Endodermal cell (in vitro differentiated cells): ENCODE measurements around the gene CENPE. TPM values are rescaled to one million over a fixed set of nuclear protein-coding genes. Genes with fewer than 3 reads are reported as not detected.

Experiments used
- DNase-seq: peaks from one replicate; pipeline ENCODE4 v3.0.0-alpha.2; 2017
- H3K27ac ChIP-seq: 2 replicates; pipeline ENCODE4 v1.5.1; 2013; ENCODE audit warnings: mild to moderate bottlenecking, low read depth, low read length, moderate library complexity
- H3K27me3 ChIP-seq: 2 replicates; pipeline ENCODE4 v1.6.1; 2013; ENCODE audit warnings: mild to moderate bottlenecking, low read length, moderate library complexity; ENCODE audit not compliant: insufficient read depth, control insufficient read depth, poor library complexity, severe bottlenecking
- H3K36me3 ChIP-seq: 2 replicates; pipeline ENCODE4 v1.7.0; 2013; ENCODE audit warnings: mild to moderate bottlenecking, low read length, moderate library complexity; ENCODE audit not compliant: control insufficient read depth, insufficient read depth
- H3K4me1 ChIP-seq: one replicate; pipeline ENCODE4 v1.7.0; 2013; ENCODE audit warnings: low read length; ENCODE audit not compliant: control insufficient read depth, insufficient read depth
- H3K4me3 ChIP-seq: 2 replicates; pipeline ENCODE4 v1.5.1; 2013; ENCODE audit warnings: mild to moderate bottlenecking, low read length, moderate library complexity
- H3K9ac ChIP-seq: 2 replicates; pipeline ENCODE4 v1.6.1; 2013; ENCODE audit warnings: mild to moderate bottlenecking, low read length, moderate library complexity; ENCODE audit not compliant: poor library complexity, severe bottlenecking; ENCODE audit errors: extremely low read depth
- H3K9me3 ChIP-seq: 2 replicates; pipeline ENCODE4 v1.6.1; 2013; ENCODE audit warnings: mild to moderate bottlenecking, low read length, moderate library complexity; ENCODE audit not compliant: control insufficient read depth
- H3K27ac Mint-ChIP-seq: 2 replicates; pipeline ENCODE4 v1.8.0; 2020; ENCODE audit warnings: mixed read lengths
- H3K27me3 Mint-ChIP-seq: 2 replicates; pipeline ENCODE4 v1.8.0; 2021; ENCODE audit warnings: mild to moderate bottlenecking, mixed read lengths; ENCODE audit not compliant: insufficient read depth
- H3K36me3 Mint-ChIP-seq: 2 replicates; pipeline ENCODE4 v1.8.0; 2020; ENCODE audit warnings: low read depth, mixed read lengths
- H3K4me1 Mint-ChIP-seq: 2 replicates; pipeline ENCODE4 v1.8.0; 2020; ENCODE audit warnings: mixed read lengths
- H3K4me3 Mint-ChIP-seq: 2 replicates; pipeline ENCODE4 v1.8.0; 2020; ENCODE audit warnings: mild to moderate bottlenecking, moderate library complexity, mixed read lengths
- H3K9me3 Mint-ChIP-seq: 2 replicates; pipeline ENCODE4 v1.8.0; 2020; ENCODE audit warnings: mild to moderate bottlenecking, mixed read lengths
- WGBS, 2 experiments: methylation state at CpG; one replicate each; pipeline versions ENCODE4 v1.1.5 to v1.1.7; 2013; ENCODE audit warnings: missing lambda C conversion rate in 2 of 2, mixed read lengths in 1 of 2; ENCODE audit not compliant: insufficient coverage in 1 of 2, insufficient read length in 1 of 2; 5-methylcytosine and 5-hydroxymethylcytosine counted together
- total RNA-seq, 2 donors: library from RNA; stranded (reverse); fragmentation: NEBNext Ultra II Directional in 1 of 2; extraction: Animal tissue kit (Norgen Biotek cat#: 25700) in 1 of 2; gene quantifications; 2 replicates in 1 of 2; 3 replicates in 1 of 2; pipeline ENCODE4 v1.2.1, GENCODE V29; 2021
- TF ChIP-seq, protein P1 (sequence below): fragments of 200-600 bp; sonication (generic); conservative IDR thresholded peaks from 2 replicates; pipeline ENCODE4 v1.5.0; 2021; ENCODE audit warnings: antibody characterized with exemption, mild to moderate bottlenecking

CENPE gene
- total RNA-seq, 2 donors from 2014 or later, result 32.4 to 39.6 TPM

DNA sequence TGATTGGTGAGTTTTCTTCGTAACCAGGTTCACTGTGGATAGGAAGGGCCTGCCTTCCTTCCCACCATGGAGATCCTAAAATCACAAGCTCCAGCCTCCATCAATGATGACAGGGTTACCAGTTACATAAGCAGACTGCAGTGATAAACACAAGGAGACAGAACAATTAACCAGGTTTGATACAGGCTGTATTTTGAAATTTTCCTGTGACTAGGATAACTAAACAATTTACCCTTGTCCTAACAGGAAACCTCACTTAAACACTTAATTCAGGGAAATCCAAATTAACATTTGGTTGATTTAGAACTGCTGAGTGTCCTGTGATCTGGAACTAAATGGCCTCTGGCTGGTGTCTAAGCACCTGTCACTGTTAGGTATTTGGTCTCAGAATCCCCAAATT is 118.5 kb downstream of the CENPE start:
- H3K36me3 Mint-ChIP-seq, result peaks cover 14% of the 10 kb centered on the region
- peaks cover 10% of the 10 kb centered on the region for H3K27me3 ChIP-seq
- no peak overlapping the region for H3K27ac ChIP-seq
- no peaks in the 10 kb centered on the region for H3K4me1 Mint-ChIP-seq
- H3K4me1 ChIP-seq, result no peaks in the 10 kb centered on the region
- H3K27me3 Mint-ChIP-seq, result peaks cover 14% of the 10 kb centered on the region
- TF ChIP-seq, protein P1, sequence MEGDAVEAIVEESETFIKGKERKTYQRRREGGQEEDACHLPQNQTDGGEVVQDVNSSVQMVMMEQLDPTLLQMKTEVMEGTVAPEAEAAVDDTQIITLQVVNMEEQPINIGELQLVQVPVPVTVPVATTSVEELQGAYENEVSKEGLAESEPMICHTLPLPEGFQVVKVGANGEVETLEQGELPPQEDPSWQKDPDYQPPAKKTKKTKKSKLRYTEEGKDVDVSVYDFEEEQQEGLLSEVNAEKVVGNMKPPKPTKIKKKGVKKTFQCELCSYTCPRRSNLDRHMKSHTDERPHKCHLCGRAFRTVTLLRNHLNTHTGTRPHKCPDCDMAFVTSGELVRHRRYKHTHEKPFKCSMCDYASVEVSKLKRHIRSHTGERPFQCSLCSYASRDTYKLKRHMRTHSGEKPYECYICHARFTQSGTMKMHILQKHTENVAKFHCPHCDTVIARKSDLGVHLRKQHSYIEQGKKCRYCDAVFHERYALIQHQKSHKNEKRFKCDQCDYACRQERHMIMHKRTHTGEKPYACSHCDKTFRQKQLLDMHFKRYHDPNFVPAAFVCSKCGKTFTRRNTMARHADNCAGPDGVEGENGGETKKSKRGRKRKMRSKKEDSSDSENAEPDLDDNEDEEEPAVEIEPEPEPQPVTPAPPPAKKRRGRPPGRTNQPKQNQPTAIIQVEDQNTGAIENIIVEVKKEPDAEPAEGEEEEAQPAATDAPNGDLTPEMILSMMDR, result no peak
- no peak overlapping the region for H3K4me3 Mint-ChIP-seq
- no peaks in the 10 kb centered on the region for H3K9me3 ChIP-seq
- H3K27ac Mint-ChIP-seq, result no peak overlapping the region
- 100% methylated on average over 1 of the region's 1 CpG; no CpG with 5 or more reads in 1 of the 2 experiments for WGBS, 2 experiments
- H3K4me3 ChIP-seq, result no peak overlapping the region
- H3K36me3 ChIP-seq, result peaks cover 5% of the 10 kb centered on the region
- no peak overlapping the region for H3K9ac ChIP-seq
- no peaks in the 10 kb centered on the region for H3K9me3 Mint-ChIP-seq
- DNase-seq, result no peak

DNA sequence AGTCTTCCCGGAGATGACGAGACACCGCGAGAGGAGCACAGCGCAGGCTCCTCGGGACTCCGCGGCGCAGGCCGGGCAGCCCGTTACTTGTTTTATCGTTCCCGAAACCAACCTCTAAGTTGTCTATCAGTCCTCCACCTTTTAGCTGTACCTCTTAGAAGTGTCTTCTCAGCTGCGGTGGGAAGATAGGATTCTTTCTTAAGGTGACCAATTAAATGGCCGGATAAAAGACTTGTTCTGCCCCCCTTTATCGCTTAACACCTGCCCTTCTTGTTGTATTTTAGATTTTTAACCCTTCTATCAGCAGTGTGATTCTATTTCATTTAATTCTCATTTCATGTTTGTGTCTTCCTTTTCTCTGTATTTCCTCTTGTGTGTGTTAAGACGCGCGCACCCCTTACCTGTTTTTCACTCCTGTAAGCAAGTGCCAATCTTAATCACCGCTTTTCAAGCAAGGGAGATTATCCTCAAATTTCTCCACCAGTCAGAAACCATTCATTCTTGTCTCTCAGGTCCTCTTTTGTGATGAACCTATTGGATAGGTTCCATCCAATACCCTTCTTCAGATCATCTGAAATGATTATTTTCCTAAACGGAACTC is 121.3 kb downstream of the CENPE start, which contains the start of gene SLC9B2:
Gene SLC9B2, minus strand, starts transcription at position 15 of the 601 bp plus-strand sequence. CDS start 9,211 bp downstream, outside the sequence.
- no peak within 1 kb of the TSS for H3K27ac ChIP-seq

DNA sequence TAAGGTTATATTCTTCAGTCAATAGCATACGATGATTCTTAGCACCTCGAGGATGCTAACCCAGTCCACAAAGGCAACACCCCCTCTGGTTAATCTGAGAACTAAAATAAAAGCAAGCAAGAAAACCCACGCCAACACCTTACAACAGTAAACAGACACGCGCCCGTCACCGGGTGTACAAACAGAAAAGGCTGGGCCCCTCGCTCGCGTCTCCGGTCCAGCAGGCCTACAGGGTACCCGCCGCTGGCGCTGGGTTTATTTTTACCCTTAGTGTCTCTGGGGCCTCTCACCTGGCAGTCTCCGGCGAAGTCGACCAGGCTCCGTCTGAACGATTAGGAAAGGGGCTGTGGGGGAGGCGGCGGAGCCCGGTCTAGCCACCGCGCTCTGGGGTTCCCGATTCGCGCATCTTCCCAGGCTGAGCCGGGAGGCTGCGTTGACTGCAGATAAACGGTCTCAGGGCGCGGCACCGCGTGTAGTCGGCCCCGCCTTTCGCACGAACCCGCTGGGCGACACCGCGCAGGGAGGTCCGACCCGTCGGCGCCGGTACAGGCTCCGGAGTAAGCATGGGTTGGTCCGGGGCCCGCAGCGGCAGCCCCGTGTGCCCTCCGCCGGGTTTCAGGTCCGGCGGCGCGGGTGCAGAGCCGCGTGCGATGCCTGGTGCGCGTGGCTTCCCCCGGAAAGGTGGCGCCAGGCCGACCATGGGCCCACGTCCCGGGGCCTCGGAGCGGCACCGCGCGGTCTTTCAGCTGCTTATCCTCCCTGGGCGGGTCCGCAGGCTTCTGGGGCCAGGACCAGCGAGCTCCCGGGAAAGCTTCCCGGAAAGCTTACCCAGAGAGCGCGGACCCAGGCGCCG is 122.0 kb downstream of the CENPE start:
- 2 to 4% methylated on average over 27 to 82 of the region's 82 CpGs for WGBS, 2 experiments
- H3K9me3 ChIP-seq, result no peaks in the 10 kb centered on the region
- H3K4me1 ChIP-seq, result no peaks in the 10 kb centered on the region
- peak; percentile 89 for DNase-seq
- H3K4me3 ChIP-seq, result peak overlapping the region; percentile 76
- H3K27me3 Mint-ChIP-seq, result peaks cover 24% of the 10 kb centered on the region
- peaks cover 5% of the 10 kb centered on the region for H3K36me3 ChIP-seq
- H3K27ac ChIP-seq, result no peak overlapping the region
- no peaks in the 10 kb centered on the region for H3K4me1 Mint-ChIP-seq
- TF ChIP-seq, protein P1, result no peak
- H3K9ac ChIP-seq, result peak overlapping the region; percentile 62
- H3K4me3 Mint-ChIP-seq, result peak overlapping the region; percentile 77
- no peaks in the 10 kb centered on the region for H3K9me3 Mint-ChIP-seq
- peaks cover 5% of the 10 kb centered on the region for H3K36me3 Mint-ChIP-seq
- H3K27me3 ChIP-seq, result peaks cover 10% of the 10 kb centered on the region
- peak overlapping the region; percentile 86 for H3K27ac Mint-ChIP-seq

More for the DNA sequence above, 121.3 kb downstream of the CENPE start, which contains the start of gene SLC9B2:
- 23 to 35% methylated on average over 10 to 21 of the region's 21 CpGs for WGBS, 2 experiments
- TF ChIP-seq, protein P1, result no peak
- Mint-ChIP-seq H3K4me3 (peak within 1 kb of the TSS; percentile 77), H3K27ac (peak within 1 kb of the TSS; percentile 86), H3K4me1 (no peaks in the 10 kb centered on the region), H3K36me3 (peaks cover 11% of the 10 kb centered on the region), H3K9me3 (no peaks in the 10 kb centered on the region), H3K27me3 (peaks cover 24% of the 10 kb centered on the region)
- Histone ChIP-seq H3K9me3 (no peaks in the 10 kb centered on the region), H3K36me3 (peaks cover 5% of the 10 kb centered on the region), H3K9ac (peak within 1 kb of the TSS; percentile 62), H3K4me3 (peak within 1 kb of the TSS; percentile 76), H3K4me1 (no peaks in the 10 kb centered on the region), H3K27me3 (peaks cover 10% of the 10 kb centered on the region)
- DNase-seq, result no peak
